ENCODE data around the gene FBXL16. TPM values are rescaled to one million over a fixed set of nuclear protein-coding genes. Genes with fewer than 3 reads are reported as not detected.
"Not testable (repeated sequence)": the region's sequence is repeated elsewhere in the genome, so short reads cannot be mapped to it uniquely, and the experiment has no call there.

The FBXL16 gene
- polyA plus RNA-seq (2011; rRNA removed) = 0.53 and 0.54 TPM in 2 replicates
- polyA plus RNA-seq (2012; cell fraction: cytosol; rRNA removed) = 1.1 and 2.4 TPM in 2 replicates
- polyA plus RNA-seq (2012; cell fraction: nucleus; rRNA removed) = 2.4 and 4.1 TPM in 2 replicates
- polyA plus RNA-seq (2017; fragmentation: RNase III; extraction: RNeasy Plus Mini Kit Qiagen cat#74134 plus additional on column Dnase treatment) = 1.1 to 1.4 TPM (median 1.2 TPM) in 3 replicates
- polyA minus RNA-seq (2011; rRNA and poly(A)+ RNA removed) = 0.21 and 0.29 TPM in 2 replicates

- peak within 1 kb of the TSS; percentile 100 for H3K4me2 ChIP-seq
- FAIRE-seq = no peak
- H3K4me1 ChIP-seq = peaks cover 38% of the 10 kb centered on the region
- WGBS (ENCODE audit: missing lambda C conversion rate) = 4% methylated on average over 5 of the region's 115 CpGs
- CTCF ChIA-PET = interaction anchor here (2.4 to 25.1 kb wide), 2 partner anchors 10 to 27 kb away, joined by 8 to 656 read pairs; partner anchors contain the start of genes ANTKMT, CCDC78, CIAO3 and HAGHL
- no peak for ATAC-seq
- H3K4me3 ChIP-seq = peak within 1 kb of the TSS; percentile 59
- H3K9me3 ChIP-seq = no peaks in the 10 kb centered on the region
- no peak for TF ChIP-seq FOSL2 (IDR thresholded peaks at IDR 0.05)
- no peak for TF ChIP-seq FOSL2 (CRISPR knock-in tag; IDR thresholded peaks at IDR 0.05)
- no peak for TF ChIP-seq RAD21 (conservative IDR thresholded peaks at IDR 0.05 in 1 of 2, IDR thresholded peaks at IDR 0.05 in 1 of 2)
- no peak for TF ChIP-seq POLR2A (IDR thresholded peaks at IDR 0.05; ENCODE audit: low read length)
- TF ChIP-seq CHD4 (IDR thresholded peaks at IDR 0.05; ENCODE audit: borderline replicate concordance) = no peak
- no peak for TF ChIP-seq PBX3 (IDR thresholded peaks at IDR 0.05)
- no peak for TF ChIP-seq HES2 (IDR thresholded peaks at IDR 0.05)
- no peak for TF ChIP-seq MYC (IDR thresholded peaks at IDR 0.05; ENCODE audit: borderline replicate concordance, low read length)
- TF ChIP-seq ELK1 (IDR thresholded peaks at IDR 0.05; ENCODE audit: low read depth, low read length) = no peak
- no peak for TF ChIP-seq KDM1A (IDR thresholded peaks at IDR 0.05; ENCODE audit: low read depth)
- POLR2A ChIA-PET = no interaction called here
- H3K27ac ChIP-seq = peak within 1 kb of the TSS; percentile 73 to 75; a peak in 5 of 6 replicates
- no peak for DNase-seq (ENCODE audit: low read depth in 1 of 2, low spot score in 1 of 2)
Measured at GRCh38 chr16:705431-706188, at the start of gene FBXL16. Gene FBXL16 (minus strand): TSS chr16:705801. CDS start chr16:697405, 8,396 bp downstream.

- CTCF ChIA-PET = interaction anchor here (1.1 to 4.4 kb wide), 5 partner anchors 10 to 43 kb away, joined by 3 to 41 read pairs (median 10); partner anchors contain the start of genes CHTF18, CIAO3 and RPUSD1
Measured at GRCh38 chr16:754656-755055, 49.1 kb upstream of the FBXL16 start.

GRCh38 chr16:754121-754607 lies 48.6 kb upstream of the FBXL16 start:
- H3K4me2 ChIP-seq; H3K4me3 ChIP-seq; H3K4me1 ChIP-seq; ATAC-seq; H3K27ac ChIP-seq; FAIRE-seq; DNase-seq (ENCODE audit: low read depth in 1 of 2, low spot score in 1 of 2); POLR2A ChIA-PET; H3K9me3 ChIP-seq: not testable (repeated sequence)
- CTCF ChIA-PET = interaction anchor here (1.1 to 4.4 kb wide), 5 partner anchors 9 to 43 kb away, joined by 3 to 41 read pairs (median 10); partner anchors contain the start of genes CHTF18, CIAO3 and RPUSD1
- WGBS (ENCODE audit: missing lambda C conversion rate) = 77% methylated on average over 11 of the region's 11 CpGs

More at GRCh38 chr16:754656-755055, 49.1 kb upstream of the FBXL16 start:
- no peak for TF ChIP-seq MYC (IDR thresholded peaks at IDR 0.05; ENCODE audit: borderline replicate concordance, low read length)
- no peak for TF ChIP-seq RAD21 (conservative IDR thresholded peaks at IDR 0.05 in 1 of 2, IDR thresholded peaks at IDR 0.05 in 1 of 2)
- 60% methylated on average over 11 of the region's 11 CpGs for WGBS (ENCODE audit: missing lambda C conversion rate)
- H3K9me3 ChIP-seq = no peaks in the 10 kb centered on the region
- ATAC-seq (no peak), FAIRE-seq (no peak), DNase-seq (ENCODE audit: low read depth in 1 of 2, low spot score in 1 of 2) (no peak)
- H3K27ac ChIP-seq = no peak overlapping the region
- H3K4me1 ChIP-seq = no peaks in the 10 kb centered on the region
- POLR2A ChIA-PET = no interaction called here
- no peak overlapping the region for H3K4me3 ChIP-seq
- no peak overlapping the region for H3K4me2 ChIP-seq

- POLR2A ChIA-PET = no interaction called here
- H3K4me1 ChIP-seq = no peaks in the 10 kb centered on the region
- H3K9me3 ChIP-seq = no peaks in the 10 kb centered on the region
- ATAC-seq = no peak
- no peak overlapping the region for H3K27ac ChIP-seq
- H3K4me3 ChIP-seq = no peak overlapping the region
- TF ChIP-seq REST (IDR thresholded peaks at IDR 0.05) (no peak), BCL3 (IDR thresholded peaks at IDR 0.05) (no peak), MAX (IDR thresholded peaks at IDR 0.05) (no peak)
- H3K4me2 ChIP-seq = no peak overlapping the region
- CTCF ChIA-PET = interaction anchor here (0.7 to 6.0 kb wide), 3 partner anchors 13 to 171 kb away, joined by 3 to 63 read pairs (median 3); no protein-coding TSS in a partner anchor
- no peak for FAIRE-seq
- DNase-seq (ENCODE audit: low read depth in 1 of 2, low spot score in 1 of 2) = no peak
- WGBS (ENCODE audit: missing lambda C conversion rate) = 71% methylated on average over 10 of the region's 10 CpGs
Measured at GRCh38 chr16:752007-752312, 46.4 kb upstream of the FBXL16 start.

Data from A549 (cell line).